IMR-90 (cell line): ENCODE data around the gene FAM170A. TPM values are rescaled to one million over a fixed set of nuclear protein-coding genes. Genes with fewer than 3 reads are reported as not detected.
A peak's percentile ranks its signal among the peaks of the same experiment; 100 is the strongest.

Experiments used
- ATAC-seq: fragments of 200-7000 bp; cut with Tn5 transposase; 2 replicates; pipeline ENCODE4 v1.9.1; 2020; ENCODE audit warnings: low read depth, mild to moderate bottlenecking, moderate library complexity
- Bru-seq: library from RNA; stranded (reverse); fragments of 400-500 nt; gene quantifications from one replicate; lab custom pipeline; 2021; lab: Mats Ljungman, UMichigan
- BruChase-seq, 2 experiments: library from RNA; stranded (reverse); fragments of 400-500 nt; gene quantifications; one replicate each; lab custom pipeline; 2021; lab: Mats Ljungman, UMichigan
- BruUV-seq: library from RNA; stranded (reverse); fragments of 400-500 nt; replicated peaks from 2 replicates; lab custom pipeline; 2021; lab: Mats Ljungman, UMichigan
- CTCF ChIA-PET: fragments of 300-600 bp; formaldehyde crosslinking; extraction: SDS; loops from one replicate; lab custom pipeline; 2021; ENCODE audit warnings: antibody characterized with exemption; lab: Yijun Ruan, JAX
- POLR2A ChIA-PET: fragments of 300-600 bp; sonication (Branson Sonifier 250); formaldehyde crosslinking; loops from one replicate; lab custom pipeline; 2022; ENCODE audit warnings: antibody characterized with exemption; ENCODE audit not compliant: unreplicated experiment; lab: Charles Lee
- DNase-seq: peaks from one replicate; pipeline ENCODE4 v3.0.0; 2013
- H2AFZ ChIP-seq: replicated peaks from 2 replicates; pipeline ENCODE3; 2013; ENCODE audit warnings: low read length, mild to moderate bottlenecking; ENCODE audit not compliant: poor library complexity
- H2AK5ac ChIP-seq: 2 replicates; pipeline ENCODE4 v1.6.1; 2013; ENCODE audit warnings: low read depth, low read length, inconsistent platforms
- H2AK9ac ChIP-seq: replicated peaks from 2 replicates; pipeline ENCODE3; 2013; ENCODE audit warnings: mild to moderate bottlenecking, low read depth, low read length, moderate library complexity; ENCODE audit not compliant: poor library complexity
- H2BK120ac ChIP-seq: 2 replicates; pipeline ENCODE4 v1.6.1; 2013; ENCODE audit warnings: low read depth, low read length, inconsistent platforms
- H2BK15ac ChIP-seq: 3 replicates; pipeline ENCODE4 v1.6.1; 2013; ENCODE audit warnings: low read depth, low read length, inconsistent platforms
- H2BK20ac ChIP-seq: 2 replicates; pipeline ENCODE4 v1.6.1; 2013; ENCODE audit warnings: low read depth, mild to moderate bottlenecking, inconsistent platforms, low read length, moderate library complexity
- H2BK5ac ChIP-seq: 2 replicates; pipeline ENCODE4 v1.6.1; 2013; ENCODE audit warnings: mild to moderate bottlenecking, low read depth, low read length, inconsistent platforms; ENCODE audit not compliant: poor library complexity, severe bottlenecking
- H3K14ac ChIP-seq: replicated peaks from 2 replicates; pipeline ENCODE4 v1.6.1; 2013; ENCODE audit warnings: low read depth, low read length, inconsistent platforms
- H3K18ac ChIP-seq: 2 replicates; pipeline ENCODE4 v1.6.1; 2013; ENCODE audit warnings: low read depth, low read length, control low read depth
- H3K23ac ChIP-seq: 2 replicates; pipeline ENCODE4 v1.6.1; 2013; ENCODE audit warnings: low read depth, low read length, inconsistent platforms
- H3K27ac ChIP-seq: 2 replicates; pipeline ENCODE4 v1.5.1; 2013; ENCODE audit warnings: mild to moderate bottlenecking, control low read depth, low read length; ENCODE audit not compliant: insufficient read depth
- H3K27me3 ChIP-seq: 2 replicates; pipeline ENCODE4 v1.6.1; 2013; ENCODE audit warnings: low read length; ENCODE audit not compliant: control insufficient read depth, insufficient read depth
- H3K36me3 ChIP-seq: 2 replicates; pipeline ENCODE4 v1.6.1; 2013; ENCODE audit warnings: low read length, mixed read lengths; ENCODE audit not compliant: control insufficient read depth, insufficient read depth
- H3K4ac ChIP-seq: 2 replicates; pipeline ENCODE4 v1.6.1; 2013; ENCODE audit warnings: low read depth, low read length, inconsistent platforms
- H3K4me1 ChIP-seq: 2 replicates; pipeline ENCODE4 v1.6.1; 2013; ENCODE audit warnings: low read length, mixed read lengths; ENCODE audit not compliant: control insufficient read depth, insufficient read depth
- H3K4me2 ChIP-seq: 2 replicates; pipeline ENCODE4 v1.6.1; 2013; ENCODE audit warnings: low read depth, mild to moderate bottlenecking, control low read depth, low read length, moderate library complexity
- H3K4me3 ChIP-seq: 2 replicates; pipeline ENCODE4 v1.5.1; 2013; ENCODE audit warnings: low read depth, mild to moderate bottlenecking, control low read depth, low read length, moderate library complexity; ENCODE audit not compliant: insufficient read depth
- H3K56ac ChIP-seq: 2 replicates; pipeline ENCODE4 v1.6.1; 2013; ENCODE audit warnings: low read length, inconsistent platforms; ENCODE audit not compliant: insufficient read depth; ENCODE audit errors: extremely low read depth
- H3K79me1 ChIP-seq, 2 experiments: 2 replicates each; pipeline ENCODE4 v1.6.1; 2013; ENCODE audit warnings: low read length in 2 of 2, inconsistent platforms in 1 of 2, low read depth in 1 of 2
- H3K9ac ChIP-seq: 2 replicates; pipeline ENCODE4 v1.6.1; 2013; ENCODE audit warnings: low read depth, low read length, control low read depth
- H3K9me1 ChIP-seq: 2 replicates; pipeline ENCODE4 v1.6.1; 2013; ENCODE audit warnings: low read length, inconsistent platforms; ENCODE audit not compliant: insufficient read depth
- H3K9me3 ChIP-seq: 2 replicates; pipeline ENCODE4 v1.6.1; 2013; ENCODE audit warnings: low read length; ENCODE audit not compliant: control insufficient read depth, insufficient read depth
- H4K20me1 ChIP-seq: 2 replicates; pipeline ENCODE4 v1.6.1; 2013; ENCODE audit warnings: low read length, inconsistent platforms; ENCODE audit not compliant: insufficient read depth
- H4K5ac ChIP-seq: 2 replicates; pipeline ENCODE4 v1.6.1; 2013; ENCODE audit warnings: mild to moderate bottlenecking, low read depth, low read length, control low read depth
- H4K8ac ChIP-seq, 2 experiments: 2 replicates each; pipeline ENCODE4 v1.6.1; 2013; ENCODE audit warnings: low read depth in 2 of 2, low read length in 2 of 2, control low read depth in 1 of 2, inconsistent platforms in 1 of 2
- H4K91ac ChIP-seq: 2 replicates; pipeline ENCODE4 v1.6.1; 2013; ENCODE audit warnings: low read depth, low read length, inconsistent platforms; ENCODE audit not compliant: insufficient read depth
- CEBPB ChIP-seq: IDR thresholded peaks from 2 replicates; pipeline ENCODE4 v1.6.1; 2012; ENCODE audit warnings: low read depth, low read length, improper control_type of control experiment
- FOS ChIP-seq: fragments of 150-350 bp; IDR thresholded peaks from 2 replicates; pipeline ENCODE4 v1.6.1; 2016; ENCODE audit warnings: low read depth, low read length
- MAFK ChIP-seq: IDR thresholded peaks from 2 replicates; pipeline ENCODE4 v1.6.1; 2012; ENCODE audit warnings: low read depth, low read length, improper control_type of control experiment
- MAZ ChIP-seq: IDR thresholded peaks from 2 replicates; pipeline ENCODE4 v1.6.1; 2012; ENCODE audit warnings: low read depth, mild to moderate bottlenecking, low read length, improper control_type of control experiment, moderate library complexity, borderline replicate concordance
- NFE2L2 ChIP-seq: fragments of 150-350 bp; IDR thresholded peaks from 2 replicates; pipeline ENCODE4 v1.6.1; 2016; ENCODE audit warnings: low read depth, mild to moderate bottlenecking, low read length
- POLR2A ChIP-seq: IDR thresholded peaks from 2 replicates; pipeline ENCODE4 v1.6.1; 2012; ENCODE audit warnings: mild to moderate bottlenecking, low read depth, low read length
- RAD21 ChIP-seq: IDR thresholded peaks from 2 replicates; pipeline ENCODE4 v1.6.1; 2012; ENCODE audit warnings: low read length, improper control_type of control experiment
- RCOR1 ChIP-seq: IDR thresholded peaks from 2 replicates; pipeline ENCODE4 v1.6.1; 2012; ENCODE audit warnings: mild to moderate bottlenecking, low read length, improper control_type of control experiment; ENCODE audit not compliant: insufficient replicate concordance
- SMC3 ChIP-seq: fragments of 150-350 bp; IDR thresholded peaks from 2 replicates; pipeline ENCODE4 v1.6.1; 2016; ENCODE audit warnings: low read depth, mild to moderate bottlenecking, antibody characterized with exemption, low read length, moderate library complexity
- WGBS, 2 experiments: methylation state at CpG; one replicate each; pipeline versions ENCODE4 v1.1.5 to v1.1.7; 2013; ENCODE audit warnings: missing lambda C conversion rate in 2 of 2; ENCODE audit not compliant: insufficient read length in 1 of 2; ENCODE audit errors: extremely low coverage in 2 of 2; 5-methylcytosine and 5-hydroxymethylcytosine counted together
- dilution Hi-C: fragments of 300-500 bp; cut with HindIII; formaldehyde crosslinking; loops from one replicate; pipeline ENCODE4 v1.14.3; 2018; ENCODE audit warnings: low sequenced_read_pairs; ENCODE audit not compliant: unreplicated experiment
- in situ Hi-C: fragments of 300-500 bp; cut with MboI; formaldehyde crosslinking; loops from 3 replicates; pipeline ENCODE4 v1.14.3; 2019; ENCODE audit warnings: low sequenced_read_pairs, inconsistent platforms, mixed read lengths
- intact Hi-C: fragments of 100-400 bp; cut with micrococcal nuclease; formaldehyde crosslinking; loops from 2 replicates; pipeline ENCODE4 v1.10.0; 2022
- long read RNA-seq: library from polyadenylated mRNA; unstranded; transcript quantifications from one replicate; pipeline ENCODE4 v2.0.0, GENCODE V29; 2021; ENCODE audit not compliant: unreplicated experiment
- polyA plus RNA-seq, 3 experiments: library from polyadenylated mRNA; depleted of rRNA; stranded (reverse); fragments of >200 nt; gene quantifications; 2 replicates each; pipeline ENCODE4 v1.2.3, GENCODE V29; 2012; ENCODE audit warnings: low replicate concordance in 1 of 3
- total RNA-seq: library from RNA; depleted of rRNA; stranded (reverse); fragments of >200 nt; gene quantifications from 2 replicates; pipeline ENCODE4 v1.2.3, GENCODE V29; 2012; rRNA removed
- TF ChIP-seq, protein P1 (sequence below): fragments of 150-350 bp; IDR thresholded peaks from 2 replicates; pipeline ENCODE4 v1.6.1; 2016; ENCODE audit warnings: low read depth, mild to moderate bottlenecking, low read length, moderate library complexity, borderline replicate concordance
- TF ChIP-seq, protein P2 (sequence below): fragments of 150-350 bp; IDR thresholded peaks from 2 replicates; pipeline ENCODE4 v1.6.1; 2017; ENCODE audit warnings: mild to moderate bottlenecking, antibody characterized with exemption, low read length, low read depth
- TF ChIP-seq, protein P3 (sequence below): conservative IDR thresholded peaks from 2 replicates; pipeline ENCODE4 v1.5.1; 2012; ENCODE audit warnings: mild to moderate bottlenecking, low read depth, low read length, improper control_type of control experiment

The FAM170A gene, protein sequence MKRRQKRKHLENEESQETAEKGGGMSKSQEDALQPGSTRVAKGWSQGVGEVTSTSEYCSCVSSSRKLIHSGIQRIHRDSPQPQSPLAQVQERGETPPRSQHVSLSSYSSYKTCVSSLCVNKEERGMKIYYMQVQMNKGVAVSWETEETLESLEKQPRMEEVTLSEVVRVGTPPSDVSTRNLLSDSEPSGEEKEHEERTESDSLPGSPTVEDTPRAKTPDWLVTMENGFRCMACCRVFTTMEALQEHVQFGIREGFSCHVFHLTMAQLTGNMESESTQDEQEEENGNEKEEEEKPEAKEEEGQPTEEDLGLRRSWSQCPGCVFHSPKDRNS
- total RNA-seq = not detected in 2 replicates
- polyA plus RNA-seq (2012; rRNA removed) = not detected in 2 replicates
- polyA plus RNA-seq (2012; cell fraction: cytosol; rRNA removed) = not detected in 2 replicates
- 0.08 TPM in 1 of 2 replicates, not detected in the other for polyA plus RNA-seq (2012; cell fraction: nucleus; rRNA removed; ENCODE audit: low replicate concordance)
- Bru-seq, nascent RNA = percentile 10 among the genes with signal in this experiment
- BruChase-seq, experiment 1, labeled RNA remaining after a 6-hour chase = percentile 3 among the genes with signal in this experiment
- percentile 17 among the genes with signal in this experiment for BruChase-seq, experiment 2, labeled RNA remaining after a 2-hour chase
- long read RNA-seq = 0 reads

DNA sequence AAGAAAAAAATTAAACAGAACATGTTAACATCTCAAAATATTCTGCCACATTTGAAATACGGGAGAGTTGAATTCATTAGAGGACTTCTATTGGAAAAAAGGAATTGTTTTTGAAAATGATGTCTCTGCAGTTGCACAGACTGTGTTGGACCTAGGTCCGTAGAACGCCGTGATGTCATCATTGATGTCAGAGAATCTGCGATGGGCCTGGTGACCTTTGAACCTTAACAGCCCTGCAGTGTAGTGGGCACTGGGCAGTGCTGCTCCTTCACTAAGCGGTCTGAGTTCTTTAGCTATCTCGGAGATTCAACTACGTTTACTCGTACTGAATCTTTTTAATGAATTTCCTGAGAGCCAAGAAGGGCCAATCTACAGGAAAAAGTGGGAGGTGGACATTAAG is at the start of gene FAM170A:
Gene FAM170A, plus strand, starts transcription at position 220 of the 400 bp plus-strand sequence. CDS start 211 bp downstream, outside the sequence.
- no peak within 1 kb of the TSS for H2AFZ ChIP-seq
- CTCF ChIA-PET = no interaction called here

More for the DNA sequence above, at the start of gene FAM170A:
- Histone ChIP-seq H3K56ac (no peak within 1 kb of the TSS), H2BK120ac (no peak within 1 kb of the TSS), H3K23ac (no peak within 1 kb of the TSS), H2BK20ac (no peak within 1 kb of the TSS), H4K91ac (no peak within 1 kb of the TSS), H4K20me1 (no peaks in the 10 kb centered on the region), H4K8ac (no peak within 1 kb of the TSS), H3K4ac (no peak within 1 kb of the TSS), H2BK5ac (no peak within 1 kb of the TSS), H3K27me3 (no peaks in the 10 kb centered on the region), H3K4me3 (no peak within 1 kb of the TSS), H2AK9ac (no peak within 1 kb of the TSS), H3K4me1 (no peaks in the 10 kb centered on the region), H3K18ac (no peak within 1 kb of the TSS), H2BK15ac (no peak within 1 kb of the TSS), H2AK5ac (no peak within 1 kb of the TSS), H3K4me2 (no peak within 1 kb of the TSS), H3K79me1 (no peaks in the 10 kb centered on the region), H3K27ac (no peak within 1 kb of the TSS), H3K9ac (no peak within 1 kb of the TSS), H3K9me3 (no peaks in the 10 kb centered on the region), H3K9me1 (no peaks in the 10 kb centered on the region), H3K14ac (no peak within 1 kb of the TSS), H4K5ac (no peak within 1 kb of the TSS), H3K36me3 (no peaks in the 10 kb centered on the region)
- DNase-seq (no peak), ATAC-seq (no peak)
- TF ChIP-seq, protein P1, sequence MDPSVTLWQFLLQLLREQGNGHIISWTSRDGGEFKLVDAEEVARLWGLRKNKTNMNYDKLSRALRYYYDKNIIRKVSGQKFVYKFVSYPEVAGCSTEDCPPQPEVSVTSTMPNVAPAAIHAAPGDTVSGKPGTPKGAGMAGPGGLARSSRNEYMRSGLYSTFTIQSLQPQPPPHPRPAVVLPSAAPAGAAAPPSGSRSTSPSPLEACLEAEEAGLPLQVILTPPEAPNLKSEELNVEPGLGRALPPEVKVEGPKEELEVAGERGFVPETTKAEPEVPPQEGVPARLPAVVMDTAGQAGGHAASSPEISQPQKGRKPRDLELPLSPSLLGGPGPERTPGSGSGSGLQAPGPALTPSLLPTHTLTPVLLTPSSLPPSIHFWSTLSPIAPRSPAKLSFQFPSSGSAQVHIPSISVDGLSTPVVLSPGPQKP = no peak
- TF ChIP-seq SMC3 = no peak
- TF ChIP-seq, protein P2, sequence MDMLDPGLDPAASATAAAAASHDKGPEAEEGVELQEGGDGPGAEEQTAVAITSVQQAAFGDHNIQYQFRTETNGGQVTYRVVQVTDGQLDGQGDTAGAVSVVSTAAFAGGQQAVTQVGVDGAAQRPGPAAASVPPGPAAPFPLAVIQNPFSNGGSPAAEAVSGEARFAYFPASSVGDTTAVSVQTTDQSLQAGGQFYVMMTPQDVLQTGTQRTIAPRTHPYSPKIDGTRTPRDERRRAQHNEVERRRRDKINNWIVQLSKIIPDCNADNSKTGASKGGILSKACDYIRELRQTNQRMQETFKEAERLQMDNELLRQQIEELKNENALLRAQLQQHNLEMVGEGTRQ = no peak
- no peak for TF ChIP-seq NFE2L2
- TF ChIP-seq RCOR1 = no peak
- no peak for TF ChIP-seq FOS
- TF ChIP-seq, protein P3, sequence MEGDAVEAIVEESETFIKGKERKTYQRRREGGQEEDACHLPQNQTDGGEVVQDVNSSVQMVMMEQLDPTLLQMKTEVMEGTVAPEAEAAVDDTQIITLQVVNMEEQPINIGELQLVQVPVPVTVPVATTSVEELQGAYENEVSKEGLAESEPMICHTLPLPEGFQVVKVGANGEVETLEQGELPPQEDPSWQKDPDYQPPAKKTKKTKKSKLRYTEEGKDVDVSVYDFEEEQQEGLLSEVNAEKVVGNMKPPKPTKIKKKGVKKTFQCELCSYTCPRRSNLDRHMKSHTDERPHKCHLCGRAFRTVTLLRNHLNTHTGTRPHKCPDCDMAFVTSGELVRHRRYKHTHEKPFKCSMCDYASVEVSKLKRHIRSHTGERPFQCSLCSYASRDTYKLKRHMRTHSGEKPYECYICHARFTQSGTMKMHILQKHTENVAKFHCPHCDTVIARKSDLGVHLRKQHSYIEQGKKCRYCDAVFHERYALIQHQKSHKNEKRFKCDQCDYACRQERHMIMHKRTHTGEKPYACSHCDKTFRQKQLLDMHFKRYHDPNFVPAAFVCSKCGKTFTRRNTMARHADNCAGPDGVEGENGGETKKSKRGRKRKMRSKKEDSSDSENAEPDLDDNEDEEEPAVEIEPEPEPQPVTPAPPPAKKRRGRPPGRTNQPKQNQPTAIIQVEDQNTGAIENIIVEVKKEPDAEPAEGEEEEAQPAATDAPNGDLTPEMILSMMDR = no peak
- TF ChIP-seq CEBPB = no peak
- TF ChIP-seq MAFK = no peak
- TF ChIP-seq POLR2A = no peak
- TF ChIP-seq MAZ = no peak
- no peak for TF ChIP-seq RAD21
- POLR2A ChIA-PET = no interaction called here
- intact Hi-C loops = no loop called here
- 68% methylated on average over 4 of the region's 9 CpGs; no CpG with 5 or more reads in 1 of the 2 experiments for WGBS, 2 experiments
- dilution Hi-C loops = no loop called here
- in situ Hi-C loops = no loop called here
- no TSS peak for BruUV-seq
